HEK293 (cell line): ENCODE results near the gene PTDSS2.

Experiments
- CTCF ChIA-PET: fragments of 350-600 bp; formaldehyde crosslinking; extraction: SDS; loops from one replicate; lab custom pipeline; 2021; ENCODE audit warnings: antibody characterized with exemption; lab: Yijun Ruan, JAX
- POLR2A ChIA-PET: fragments of 300-600 bp; formaldehyde crosslinking; extraction: SDS; loops from one replicate; lab custom pipeline; 2020; ENCODE audit warnings: antibody characterized with exemption, inconsistent platforms; lab: Yijun Ruan, JAX
- H3K27ac ChIP-seq: fragments of 200-500 bp; sonication (Bioruptor generic); 2 replicates; pipeline ENCODE4 v1.5.1; 2014; ENCODE audit warnings: low read depth, low read length, control low read depth, inconsistent platforms; ENCODE audit errors: extremely low read depth
- H3K36me3 ChIP-seq, 2 experiments: fragments of 200-500 bp in 1 of 2; sonication (Bioruptor generic) in 1 of 2; 1 replicate in 1 of 2; 2 replicates in 1 of 2; pipeline ENCODE4 v1.5.1; 2014 to 2017; ENCODE audit warnings: inconsistent platforms in 2 of 2, low read length in 2 of 2; ENCODE audit not compliant: control insufficient read depth in 2 of 2, insufficient read depth in 1 of 2
- H3K4me1 ChIP-seq: fragments of 200-500 bp; sonication (Bioruptor generic); 2 replicates; pipeline ENCODE4 v1.5.1; 2014; ENCODE audit warnings: mild to moderate bottlenecking, low read length, inconsistent platforms; ENCODE audit not compliant: control insufficient read depth, insufficient read depth
- H3K4me3 ChIP-seq: 2 replicates; pipeline ENCODE4 v1.5.1; 2011; ENCODE audit warnings: low read depth, mild to moderate bottlenecking, control low read depth, low read length, moderate library complexity
- H3K9me3 ChIP-seq: fragments of 200-500 bp; sonication (Bioruptor generic); 2 replicates; pipeline ENCODE4 v1.5.1; 2014; ENCODE audit warnings: low read depth, low read length, inconsistent platforms; ENCODE audit not compliant: control insufficient read depth, insufficient read depth
- EGR2 ChIP-seq: fragments of 450-650 bp; formaldehyde crosslinking; IDR thresholded peaks from 2 replicates; pipeline ENCODE4 v1.5.1; 2016; ENCODE audit warnings: low read depth, missing biosample characterization, missing genetic modification characterization
- GFI1B ChIP-seq: fragments of 450-650 bp; formaldehyde crosslinking; IDR thresholded peaks from 2 replicates; pipeline ENCODE4 v1.5.1; 2016; ENCODE audit warnings: missing biosample characterization, missing genetic modification characterization
- GLIS1 ChIP-seq: fragments of 450-650 bp; formaldehyde crosslinking; IDR thresholded peaks from 2 replicates; pipeline ENCODE4 v1.5.1; 2016; ENCODE audit warnings: missing biosample characterization, missing genetic modification characterization
- GLIS2 ChIP-seq: fragments of 450-650 bp; formaldehyde crosslinking; IDR thresholded peaks from 2 replicates; pipeline ENCODE4 v1.5.1; 2016; ENCODE audit warnings: missing biosample characterization, missing genetic modification characterization
- ZIC2 ChIP-seq: fragments of 450-650 bp; formaldehyde crosslinking; IDR thresholded peaks from 2 replicates; pipeline ENCODE4 v1.5.1; 2016; ENCODE audit warnings: missing biosample characterization, missing genetic modification characterization
- ZNF16 ChIP-seq: fragments of 450-650 bp; formaldehyde crosslinking; IDR thresholded peaks from 2 replicates; pipeline ENCODE4 v1.5.1; 2016; ENCODE audit warnings: low read depth, missing biosample characterization, missing genetic modification characterization
- ZNF214 ChIP-seq: fragments of 450-650 bp; formaldehyde crosslinking; IDR thresholded peaks from 2 replicates; pipeline ENCODE4 v1.5.1; 2017; ENCODE audit warnings: missing biosample characterization, mild to moderate bottlenecking, missing genetic modification characterization, borderline replicate concordance
- ZNF529 ChIP-seq: fragments of 450-650 bp; formaldehyde crosslinking; IDR thresholded peaks from 2 replicates; pipeline ENCODE4 v1.5.1; 2017; ENCODE audit warnings: missing genetic modification characterization, missing biosample characterization; ENCODE audit not compliant: insufficient replicate concordance
- ZNF555 ChIP-seq: fragments of 450-650 bp; formaldehyde crosslinking; conservative IDR thresholded peaks from 2 replicates; pipeline ENCODE4 v1.5.1; 2017; ENCODE audit warnings: missing biosample characterization, mild to moderate bottlenecking, missing genetic modification characterization, inconsistent platforms
- ZNF624 ChIP-seq: fragments of 450-650 bp; formaldehyde crosslinking; IDR thresholded peaks from 2 replicates; pipeline ENCODE4 v1.5.1; 2017; ENCODE audit warnings: missing biosample characterization, missing genetic modification characterization
- TF ChIP-seq, protein P1 (sequence below): sonication (generic); formaldehyde crosslinking; IDR thresholded peaks from 2 replicates; pipeline ENCODE4 v1.8.1; 2022; ENCODE audit warnings: mild to moderate bottlenecking, moderate library complexity, missing genetic modification reagents
- TF ChIP-seq, protein P2 (sequence below): fragments of 450-650 bp; formaldehyde crosslinking; IDR thresholded peaks from 2 replicates; pipeline ENCODE4 v1.5.1; 2016; ENCODE audit warnings: missing biosample characterization, missing genetic modification characterization
- TF ChIP-seq, protein P3 (sequence below): fragments of 450-650 bp; formaldehyde crosslinking; IDR thresholded peaks from 2 replicates; pipeline ENCODE4 v1.5.1; 2016; ENCODE audit warnings: missing biosample characterization, missing genetic modification characterization
- TF ChIP-seq, protein P4 (sequence below): fragments of 450-650 bp; formaldehyde crosslinking; IDR thresholded peaks from 2 replicates; pipeline ENCODE4 v1.5.1; 2016; ENCODE audit warnings: missing biosample characterization, missing genetic modification characterization
- TF ChIP-seq, protein P5 (sequence below): fragments of 450-650 bp; formaldehyde crosslinking; IDR thresholded peaks from 2 replicates; pipeline ENCODE4 v1.5.1; 2016; ENCODE audit warnings: missing biosample characterization, missing genetic modification characterization

PTDSS2 gene

DNA sequence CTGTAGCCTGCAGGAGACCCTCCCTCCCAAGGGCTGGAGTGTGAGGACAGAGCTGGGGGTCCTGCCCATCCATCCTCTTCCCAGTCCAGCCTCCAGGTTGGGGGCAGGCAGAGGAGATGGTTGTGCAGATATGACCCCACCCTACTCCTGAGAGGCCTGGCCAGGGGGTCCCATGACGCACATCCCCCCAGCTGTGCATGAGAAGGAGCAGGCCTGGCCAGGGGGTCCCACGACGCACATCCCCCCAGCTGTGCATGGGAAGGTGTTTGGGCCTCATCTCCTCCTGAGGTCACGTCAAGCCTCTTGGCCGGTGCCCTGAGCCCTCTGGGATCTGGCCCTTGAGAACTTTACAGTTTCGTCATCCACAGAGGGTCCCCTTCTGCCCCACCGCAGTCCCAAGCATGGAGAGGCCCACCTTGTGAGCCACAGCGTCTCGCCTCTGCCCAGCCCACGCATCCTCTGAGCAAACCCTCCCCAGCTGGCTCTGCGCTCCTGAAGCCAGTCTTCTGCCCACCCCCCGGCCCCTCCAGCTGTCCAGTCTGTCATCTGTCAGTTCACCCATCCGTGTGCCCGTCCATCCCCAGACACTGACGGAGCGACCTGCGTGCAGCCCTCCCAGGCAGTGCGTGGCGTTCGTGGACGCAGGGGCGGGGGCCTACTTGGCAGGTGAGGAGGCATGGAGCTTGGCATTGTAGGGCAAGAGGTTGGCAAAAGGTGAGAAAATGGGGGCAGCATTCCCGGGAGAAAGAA is 10.6 kb upstream of the PTDSS2 start:
- ChIA-PET CTCF (interaction anchor here (0.7 to 1.7 kb wide), 2 partner anchors 9 to 696 kb away, joined by 3 to 7 read pairs; no protein-coding TSS in a partner anchor), POLR2A (no interaction called here)
- Histone ChIP-seq H3K27ac (no peak overlapping the region), H3K4me3 (no peak overlapping the region), H3K36me3 (no peaks in the 10 kb centered on the region), H3K9me3 (no peaks in the 10 kb centered on the region), H3K4me1 (no peaks in the 10 kb centered on the region)
- TF ChIP-seq ZIC2 (0 out of 2 replicates have a peak, but pooled peaks have one; percentile 9), GLIS1 (tag by site-specific recombination) (peak; percentile 97)
- TF ChIP-seq, protein P1, sequence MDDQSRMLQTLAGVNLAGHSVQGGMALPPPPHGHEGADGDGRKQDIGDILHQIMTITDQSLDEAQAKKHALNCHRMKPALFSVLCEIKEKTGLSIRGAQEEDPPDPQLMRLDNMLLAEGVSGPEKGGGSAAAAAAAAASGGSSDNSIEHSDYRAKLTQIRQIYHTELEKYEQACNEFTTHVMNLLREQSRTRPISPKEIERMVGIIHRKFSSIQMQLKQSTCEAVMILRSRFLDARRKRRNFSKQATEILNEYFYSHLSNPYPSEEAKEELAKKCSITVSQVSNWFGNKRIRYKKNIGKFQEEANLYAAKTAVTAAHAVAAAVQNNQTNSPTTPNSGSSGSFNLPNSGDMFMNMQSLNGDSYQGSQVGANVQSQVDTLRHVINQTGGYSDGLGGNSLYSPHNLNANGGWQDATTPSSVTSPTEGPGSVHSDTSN: no peak
- TF ChIP-seq, protein P2, sequence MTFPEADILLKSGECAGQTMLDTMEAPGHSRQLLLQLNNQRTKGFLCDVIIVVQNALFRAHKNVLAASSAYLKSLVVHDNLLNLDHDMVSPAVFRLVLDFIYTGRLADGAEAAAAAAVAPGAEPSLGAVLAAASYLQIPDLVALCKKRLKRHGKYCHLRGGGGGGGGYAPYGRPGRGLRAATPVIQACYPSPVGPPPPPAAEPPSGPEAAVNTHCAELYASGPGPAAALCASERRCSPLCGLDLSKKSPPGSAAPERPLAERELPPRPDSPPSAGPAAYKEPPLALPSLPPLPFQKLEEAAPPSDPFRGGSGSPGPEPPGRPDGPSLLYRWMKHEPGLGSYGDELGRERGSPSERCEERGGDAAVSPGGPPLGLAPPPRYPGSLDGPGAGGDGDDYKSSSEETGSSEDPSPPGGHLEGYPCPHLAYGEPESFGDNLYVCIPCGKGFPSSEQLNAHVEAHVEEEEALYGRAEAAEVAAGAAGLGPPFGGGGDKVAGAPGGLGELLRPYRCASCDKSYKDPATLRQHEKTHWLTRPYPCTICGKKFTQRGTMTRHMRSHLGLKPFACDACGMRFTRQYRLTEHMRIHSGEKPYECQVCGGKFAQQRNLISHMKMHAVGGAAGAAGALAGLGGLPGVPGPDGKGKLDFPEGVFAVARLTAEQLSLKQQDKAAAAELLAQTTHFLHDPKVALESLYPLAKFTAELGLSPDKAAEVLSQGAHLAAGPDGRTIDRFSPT: peak; percentile 53; the same call in 1 of the 2 replicates
- TF ChIP-seq, protein P3, sequence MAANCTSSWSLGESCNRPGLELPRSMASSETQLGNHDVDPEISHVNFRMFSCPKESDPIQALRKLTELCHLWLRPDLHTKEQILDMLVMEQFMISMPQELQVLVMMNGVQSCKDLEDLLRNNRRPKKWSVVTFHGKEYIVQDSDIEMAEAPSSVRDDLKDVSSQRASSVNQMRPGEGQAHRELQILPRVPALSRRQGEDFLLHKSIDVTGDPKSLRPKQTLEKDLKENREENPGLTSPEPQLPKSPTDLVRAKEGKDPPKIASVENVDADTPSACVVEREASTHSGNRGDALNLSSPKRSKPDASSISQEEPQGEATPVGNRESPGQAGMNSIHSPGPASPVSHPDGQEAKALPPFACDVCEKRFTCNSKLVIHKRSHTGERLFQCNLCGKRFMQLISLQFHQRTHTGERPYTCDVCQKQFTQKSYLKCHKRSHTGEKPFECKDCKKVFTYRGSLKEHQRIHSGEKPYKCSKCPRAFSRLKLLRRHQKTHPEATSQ (tag by site-specific recombination): no peak

DNA sequence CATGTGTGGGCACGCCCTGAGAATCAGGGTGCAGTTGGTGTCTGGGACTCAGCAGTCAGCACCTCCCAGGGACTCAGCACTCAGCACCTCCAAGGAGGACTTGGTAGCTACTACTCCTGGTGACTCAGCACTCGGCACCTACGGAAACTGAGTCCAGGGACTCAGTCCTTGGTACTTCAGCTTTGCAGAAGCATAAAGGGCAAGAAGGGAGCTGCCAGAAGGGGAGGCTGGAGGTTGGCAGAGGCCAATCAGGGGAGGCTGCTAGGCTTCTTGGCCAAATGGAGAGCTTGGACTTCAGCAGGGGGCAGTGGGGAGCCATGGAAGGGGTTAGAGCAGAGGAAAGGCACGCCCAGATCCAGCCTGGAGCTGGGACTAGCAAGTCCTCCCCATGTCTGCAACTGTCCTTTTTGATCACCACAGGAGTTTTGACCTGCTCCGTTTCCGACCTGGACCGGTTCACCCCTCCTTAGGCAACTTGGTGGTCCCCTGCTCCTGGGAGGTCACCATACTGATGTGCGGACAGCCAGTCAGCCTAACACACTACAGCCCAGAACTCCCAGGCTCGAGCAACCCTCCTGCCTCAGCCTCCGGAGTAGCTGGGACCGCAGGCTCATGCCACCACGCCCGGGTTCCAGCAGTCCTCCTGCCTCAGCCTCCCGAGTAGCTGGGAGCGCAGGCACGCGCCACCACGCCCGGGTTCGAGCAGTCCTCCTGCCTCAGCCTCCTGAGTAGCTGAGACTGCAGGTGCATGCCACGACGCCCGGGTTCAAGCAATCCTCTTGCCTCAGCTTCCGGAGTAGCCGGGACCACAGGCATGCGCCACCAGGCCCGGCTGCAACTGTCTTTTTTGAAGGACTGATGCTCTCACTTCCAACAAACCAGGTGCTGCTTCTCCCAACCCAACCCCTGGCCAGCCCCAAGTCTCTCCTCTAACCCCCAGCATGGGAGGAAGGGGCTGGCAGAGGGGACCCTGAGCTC is 9.7 kb upstream of the PTDSS2 start:
- POLR2A ChIA-PET: interaction anchor here (1.3 kb wide), 1 partner anchor 10 kb away, joined by 3 read pairs; the partner anchor contains the start of gene PTDSS2
- Histone ChIP-seq H3K4me1 (no peaks in the 10 kb centered on the region), H3K36me3 (no peaks in the 10 kb centered on the region), H3K4me3 (no peak overlapping the region), H3K9me3 (no peaks in the 10 kb centered on the region), H3K27ac (no peak overlapping the region)
- TF ChIP-seq, protein P2: 0 out of 2 replicates have a peak, but pooled peaks have one; percentile 4
- TF ChIP-seq ZNF16 (tag by site-specific recombination): peak; percentile 72; the same call in 1 of the 2 replicates
- TF ChIP-seq, protein P4, sequence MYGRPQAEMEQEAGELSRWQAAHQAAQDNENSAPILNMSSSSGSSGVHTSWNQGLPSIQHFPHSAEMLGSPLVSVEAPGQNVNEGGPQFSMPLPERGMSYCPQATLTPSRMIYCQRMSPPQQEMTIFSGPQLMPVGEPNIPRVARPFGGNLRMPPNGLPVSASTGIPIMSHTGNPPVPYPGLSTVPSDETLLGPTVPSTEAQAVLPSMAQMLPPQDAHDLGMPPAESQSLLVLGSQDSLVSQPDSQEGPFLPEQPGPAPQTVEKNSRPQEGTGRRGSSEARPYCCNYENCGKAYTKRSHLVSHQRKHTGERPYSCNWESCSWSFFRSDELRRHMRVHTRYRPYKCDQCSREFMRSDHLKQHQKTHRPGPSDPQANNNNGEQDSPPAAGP (tag by site-specific recombination): no peak
- CTCF ChIA-PET: interaction anchor here (0.6 to 1.7 kb wide), 3 partner anchors 8 to 695 kb away, joined by 3 to 7 read pairs (median 3); no protein-coding TSS in a partner anchor

DNA sequence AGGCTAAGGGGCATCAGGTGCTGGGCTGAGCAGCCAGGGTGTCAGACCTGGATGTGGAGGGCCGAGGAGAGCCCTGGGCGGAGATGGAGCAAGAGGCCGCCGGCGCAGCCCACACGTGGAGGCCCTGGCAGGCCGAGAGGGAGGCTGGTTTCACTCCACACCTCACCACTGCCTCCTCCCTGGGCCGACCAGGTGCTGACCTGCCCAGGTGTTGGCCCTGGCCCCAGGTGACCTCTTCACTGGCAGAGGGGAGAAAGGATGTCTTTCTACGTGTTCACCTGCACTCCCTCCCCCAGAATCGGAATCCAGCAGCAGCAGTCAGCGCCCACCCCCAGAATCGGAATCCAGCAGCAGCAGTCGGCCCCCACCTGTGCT is 9.0 kb upstream of the PTDSS2 start:
- Histone ChIP-seq H3K36me3 (no peaks in the 10 kb centered on the region), H3K4me1 (no peaks in the 10 kb centered on the region), H3K4me3 (no peak overlapping the region), H3K9me3 (no peaks in the 10 kb centered on the region), H3K27ac (no peak overlapping the region)
- POLR2A ChIA-PET: interaction anchor here (1.3 kb wide), 1 partner anchor 9 kb away, joined by 3 read pairs; the partner anchor contains the start of gene PTDSS2
- CTCF ChIA-PET: interaction anchor here (0.6 kb wide), 1 partner anchor 15 kb away, joined by 3 read pairs; no protein-coding TSS in a partner anchor
- no peak for TF ChIP-seq GFI1B (tag by site-specific recombination)
- TF ChIP-seq, protein P5, sequence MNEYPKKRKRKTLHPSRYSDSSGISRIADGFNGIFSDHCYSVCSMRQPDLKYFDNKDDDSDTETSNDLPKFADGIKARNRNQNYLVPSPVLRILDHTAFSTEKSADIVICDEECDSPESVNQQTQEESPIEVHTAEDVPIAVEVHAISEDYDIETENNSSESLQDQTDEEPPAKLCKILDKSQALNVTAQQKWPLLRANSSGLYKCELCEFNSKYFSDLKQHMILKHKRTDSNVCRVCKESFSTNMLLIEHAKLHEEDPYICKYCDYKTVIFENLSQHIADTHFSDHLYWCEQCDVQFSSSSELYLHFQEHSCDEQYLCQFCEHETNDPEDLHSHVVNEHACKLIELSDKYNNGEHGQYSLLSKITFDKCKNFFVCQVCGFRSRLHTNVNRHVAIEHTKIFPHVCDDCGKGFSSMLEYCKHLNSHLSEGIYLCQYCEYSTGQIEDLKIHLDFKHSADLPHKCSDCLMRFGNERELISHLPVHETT: no peak
- TF ChIP-seq, protein P1: no peak
- no peak for TF ChIP-seq EGR2
- no peak for TF ChIP-seq ZNF624
- TF ChIP-seq GLIS2 (tag by site-specific recombination): no peak
- TF ChIP-seq ZNF214 (tag by site-specific recombination): no peak
- no peak for TF ChIP-seq ZNF529 (tag by site-specific recombination)
- TF ChIP-seq ZNF555 (tag by site-specific recombination): no peak
